H9 (cell line): Measurements from ENCODE around the gene DDX11. TPM values are rescaled to one million over a fixed set of nuclear protein-coding genes. Genes with fewer than 3 reads are reported as not detected.
"Not testable (repeated sequence)": the region's sequence is repeated elsewhere in the genome, so short reads cannot be mapped to it uniquely, and the experiment has no call there.

Experiments used
- DNase-seq: peaks from one replicate; pipeline ENCODE4 v3.0.0-alpha.2; 2017
- H2AFZ ChIP-seq: one replicate; pipeline ENCODE4 v1.6.1; 2013; ENCODE audit warnings: mild to moderate bottlenecking, low read length, control low read depth, moderate library complexity
- H2AK5ac ChIP-seq: 2 replicates; pipeline ENCODE4 v1.6.1; 2013; ENCODE audit warnings: low read length, control low read depth, mixed read lengths; ENCODE audit not compliant: insufficient read length
- H2BK120ac ChIP-seq: one replicate; pipeline ENCODE4 v1.6.1; 2013; ENCODE audit warnings: low read depth, mild to moderate bottlenecking, low read length, control low read depth, inconsistent platforms; ENCODE audit not compliant: poor library complexity, severe bottlenecking
- H2BK12ac ChIP-seq: 2 replicates; pipeline ENCODE4 v1.6.1; 2013; ENCODE audit warnings: low read length, control low read depth, mixed read lengths, low read depth; ENCODE audit not compliant: insufficient read length
- H2BK15ac ChIP-seq: 2 replicates; pipeline ENCODE4 v1.6.1; 2013; ENCODE audit warnings: low read depth, low read length, control low read depth
- H2BK20ac ChIP-seq: one replicate; pipeline ENCODE4 v1.6.1; 2013; ENCODE audit warnings: low read depth, mild to moderate bottlenecking, low read length, control low read depth, inconsistent platforms; ENCODE audit not compliant: poor library complexity, severe bottlenecking
- H2BK5ac ChIP-seq: 2 replicates; pipeline ENCODE4 v1.6.1; 2013; ENCODE audit warnings: low read length, control low read depth, mixed read lengths; ENCODE audit not compliant: insufficient read length
- H3K14ac ChIP-seq: 2 replicates; pipeline ENCODE4 v1.6.1; 2013; ENCODE audit warnings: low read length, control low read depth; ENCODE audit not compliant: insufficient read depth
- H3K18ac ChIP-seq: 2 replicates; pipeline ENCODE4 v1.6.1; 2013; ENCODE audit warnings: low read depth, mild to moderate bottlenecking, mixed read lengths, low read length, control low read depth; ENCODE audit not compliant: insufficient read length
- H3K23ac ChIP-seq: 2 replicates; pipeline ENCODE4 v1.6.1; 2013; ENCODE audit warnings: low read length, control low read depth, mixed read lengths, low read depth; ENCODE audit not compliant: insufficient read length
- H3K23me2 ChIP-seq: 2 replicates; pipeline ENCODE4 v1.6.1; 2013; ENCODE audit warnings: low read depth, mild to moderate bottlenecking, mixed read lengths, low read length, control low read depth; ENCODE audit not compliant: insufficient read length, poor library complexity, severe bottlenecking
- H3K27ac ChIP-seq: 2 replicates; pipeline ENCODE4 v1.5.1; 2013; ENCODE audit warnings: low read length, control low read depth, mixed read lengths, low read depth; ENCODE audit not compliant: insufficient read length
- H3K27me3 ChIP-seq: 2 replicates; pipeline ENCODE4 v1.6.1; 2013; ENCODE audit warnings: low read length, control low read depth, inconsistent platforms; ENCODE audit not compliant: insufficient read depth
- H3K4ac ChIP-seq: 2 replicates; pipeline ENCODE4 v1.6.1; 2013; ENCODE audit warnings: low read depth, mild to moderate bottlenecking, control low read depth, inconsistent platforms, low read length, moderate library complexity
- H3K4me1 ChIP-seq: 2 replicates; pipeline ENCODE4 v1.6.1; 2013; ENCODE audit warnings: low read length, control low read depth, inconsistent platforms; ENCODE audit not compliant: insufficient read depth
- H3K4me2 ChIP-seq: 2 replicates; pipeline ENCODE4 v1.6.1; 2013; ENCODE audit warnings: low read length, control low read depth, mixed read lengths; ENCODE audit not compliant: insufficient read length, insufficient read depth
- H3K56ac ChIP-seq: 2 replicates; pipeline ENCODE4 v1.6.1; 2013; ENCODE audit warnings: low read depth, mild to moderate bottlenecking, mixed read lengths, low read length, control low read depth; ENCODE audit not compliant: insufficient read length
- H3K79me1 ChIP-seq: 2 replicates; pipeline ENCODE4 v1.6.1; 2013; ENCODE audit warnings: low read depth, mild to moderate bottlenecking, moderate library complexity, low read length, control low read depth, inconsistent platforms; ENCODE audit not compliant: insufficient read depth, poor library complexity, severe bottlenecking
- H3K79me2 ChIP-seq: 2 replicates; pipeline ENCODE4 v1.6.1; 2013; ENCODE audit warnings: low read length, control low read depth, inconsistent platforms; ENCODE audit not compliant: insufficient read depth
- H3K9ac ChIP-seq: 2 replicates; pipeline ENCODE4 v1.6.1; 2013; ENCODE audit warnings: low read length, control low read depth, mixed read lengths; ENCODE audit not compliant: insufficient read length; ENCODE audit errors: extremely low read depth
- H3K9me3 ChIP-seq: one replicate; pipeline ENCODE4 v1.6.1; 2013; ENCODE audit warnings: low read depth, low read length, inconsistent platforms; ENCODE audit not compliant: control insufficient read depth
- H3T11ph ChIP-seq: one replicate; pipeline ENCODE4 v1.6.1; 2013; ENCODE audit warnings: mild to moderate bottlenecking, low read length, control low read depth, inconsistent platforms
- H4K20me1 ChIP-seq: one replicate; pipeline ENCODE4 v1.6.1; 2013; ENCODE audit not compliant: control insufficient read depth, insufficient read length, insufficient read depth
- H4K5ac ChIP-seq: 2 replicates; pipeline ENCODE4 v1.6.1; 2013; ENCODE audit warnings: low read depth, mild to moderate bottlenecking, mixed read lengths, low read length, control low read depth; ENCODE audit not compliant: insufficient read length
- H4K8ac ChIP-seq: replicated peaks from 2 replicates; pipeline ENCODE4 v1.6.1; 2013; ENCODE audit warnings: low read length, control low read depth, mixed read lengths, low read depth; ENCODE audit not compliant: insufficient read length
- H4K91ac ChIP-seq: 2 replicates; pipeline ENCODE4 v1.6.1; 2013; ENCODE audit warnings: low read depth, mild to moderate bottlenecking, moderate library complexity, mixed read lengths, low read length, control low read depth; ENCODE audit not compliant: insufficient read length
- H3K27ac Mint-ChIP-seq, 3 experiments: 2 replicates in 2 of 3; 3 replicates in 1 of 3; pipeline ENCODE4 v1.8.0; 2020 to 2021; ENCODE audit warnings: mixed read lengths in 3 of 3, mild to moderate bottlenecking in 1 of 3, moderate library complexity in 1 of 3
- H3K27me3 Mint-ChIP-seq: 2 replicates; pipeline ENCODE4 v1.8.0; 2021; ENCODE audit warnings: low read depth, mild to moderate bottlenecking, moderate library complexity, mixed read lengths
- H3K36me3 Mint-ChIP-seq, 3 experiments: 2 replicates in 2 of 3; 3 replicates in 1 of 3; pipeline ENCODE4 v1.8.0; 2020 to 2021; ENCODE audit warnings: low read depth in 3 of 3, mixed read lengths in 3 of 3; ENCODE audit not compliant: insufficient read depth in 1 of 3
- H3K4me1 Mint-ChIP-seq, 2 experiments: 2 replicates each; pipeline ENCODE4 v1.8.0; 2020; ENCODE audit warnings: mixed read lengths in 2 of 2
- H3K4me3 Mint-ChIP-seq, 2 experiments: 2 replicates in 1 of 2; 3 replicates in 1 of 2; pipeline ENCODE4 v1.8.0; 2020 to 2021; ENCODE audit warnings: mild to moderate bottlenecking in 2 of 2, mixed read lengths in 2 of 2, moderate library complexity in 1 of 2
- H3K9me3 Mint-ChIP-seq, 2 experiments: 2 replicates in 1 of 2; 3 replicates in 1 of 2; pipeline ENCODE4 v1.8.0; 2020; ENCODE audit warnings: mild to moderate bottlenecking in 2 of 2, mixed read lengths in 2 of 2, moderate library complexity in 1 of 2
- CTCF ChIP-seq: fragments of 200-600 bp; sonication (generic); conservative IDR thresholded peaks from 3 replicates; pipeline ENCODE4 v1.8.0; 2021; ENCODE audit warnings: antibody characterized with exemption, mild to moderate bottlenecking
- WGBS: extraction: QIAGEN DNeasy Blood & Tissue Kit; methylation state at CpG from one replicate; pipeline ENCODE4 v1.1.7; 2013; ENCODE audit warnings: missing lambda C conversion rate, low lambda C conversion rate, mixed read lengths; ENCODE audit not compliant: insufficient read length; ENCODE audit errors: extremely low coverage; 5-methylcytosine and 5-hydroxymethylcytosine counted together
- total RNA-seq: library from RNA; stranded (reverse); gene quantifications from 2 replicates; pipeline ENCODE4 v1.2.1, GENCODE V29; 2021

Gene DDX11
- total RNA-seq, 1 experiment from 2014 or later = 183 TPM

DNA sequence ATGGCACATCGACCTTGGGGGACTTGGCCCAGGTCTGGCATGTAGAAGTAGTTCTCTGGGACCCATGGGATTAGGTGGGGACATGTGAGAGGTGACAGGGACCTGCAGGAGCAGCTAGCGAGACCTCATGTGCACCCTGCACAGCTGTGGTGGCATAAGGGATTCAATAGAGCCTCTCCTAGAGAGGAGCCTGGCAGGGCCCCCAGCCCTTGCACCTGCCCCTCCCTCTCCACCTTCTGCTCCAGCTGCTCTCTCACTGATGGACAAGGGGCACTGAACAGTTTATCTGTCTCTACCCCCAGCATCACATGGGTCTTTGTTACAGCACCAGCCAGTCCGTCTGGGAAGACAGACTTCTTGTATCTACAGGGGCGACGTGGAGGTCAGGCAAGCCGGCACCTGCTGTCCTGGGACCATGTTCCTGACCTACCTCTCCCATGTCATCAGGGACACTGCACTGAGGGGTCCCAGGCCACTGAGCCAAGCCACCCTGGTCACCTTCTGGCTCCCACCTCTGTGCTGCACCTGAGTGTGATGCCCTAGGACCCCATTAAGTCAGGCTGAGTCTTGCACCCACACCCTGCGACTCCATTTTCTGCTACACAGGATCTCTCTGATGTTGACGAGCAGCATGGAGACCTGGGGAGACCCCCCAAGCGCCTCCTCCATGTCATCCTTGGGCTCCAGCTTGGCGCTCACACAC, 32.6 kb downstream of the DDX11 start:
- Histone ChIP-seq H3K18ac (no peak overlapping the region), H3K4ac (no peak overlapping the region), H3K79me2 (no peaks in the 10 kb centered on the region), H3K27me3 (no peaks in the 10 kb centered on the region), H3K9me3 (no peaks in the 10 kb centered on the region), H3K14ac (no peak overlapping the region), H3T11ph (no peak overlapping the region), H2BK5ac (no peak overlapping the region), H2BK120ac (no peak overlapping the region), H3K9ac (no peak overlapping the region), H4K91ac (no peak overlapping the region), H3K56ac (no peak overlapping the region), H3K4me1 (no peaks in the 10 kb centered on the region), H4K20me1 (no peaks in the 10 kb centered on the region), H2BK12ac (no peak overlapping the region), H2BK20ac (no peak overlapping the region), H3K4me2 (no peak overlapping the region), H3K23ac (no peak overlapping the region), H3K23me2 (no peaks in the 10 kb centered on the region), H3K79me1 (no peaks in the 10 kb centered on the region), H2AFZ (no peak overlapping the region), H2AK5ac (no peak overlapping the region), H4K5ac (no peak overlapping the region), H3K27ac (no peak overlapping the region), H4K8ac (no peak overlapping the region), H2BK15ac (no peak overlapping the region)
- Mint-ChIP-seq H3K4me1 (peaks cover 0 to 4% of the 10 kb centered on the region in 2 experiments; a peak in 1 of 4 replicates), H3K27ac (peak overlapping the region in 2 of 3 experiments; percentile 27 to 53; a peak in 2 of 7 replicates), H3K36me3 (peaks cover 19 to 32% (median 31%) of the 10 kb centered on the region in 3 experiments), H3K9me3 (no peaks in the 10 kb centered on the region; a peak in 1 of 5 replicates), H3K27me3 (peaks cover 2% of the 10 kb centered on the region; the same call in 1 of the 2 replicates), H3K4me3 (no peak overlapping the region)
- WGBS = no CpG with 5 or more reads among the region's 10 CpGs
- TF ChIP-seq CTCF = no peak
- peak; percentile 29 for DNase-seq

DNA sequence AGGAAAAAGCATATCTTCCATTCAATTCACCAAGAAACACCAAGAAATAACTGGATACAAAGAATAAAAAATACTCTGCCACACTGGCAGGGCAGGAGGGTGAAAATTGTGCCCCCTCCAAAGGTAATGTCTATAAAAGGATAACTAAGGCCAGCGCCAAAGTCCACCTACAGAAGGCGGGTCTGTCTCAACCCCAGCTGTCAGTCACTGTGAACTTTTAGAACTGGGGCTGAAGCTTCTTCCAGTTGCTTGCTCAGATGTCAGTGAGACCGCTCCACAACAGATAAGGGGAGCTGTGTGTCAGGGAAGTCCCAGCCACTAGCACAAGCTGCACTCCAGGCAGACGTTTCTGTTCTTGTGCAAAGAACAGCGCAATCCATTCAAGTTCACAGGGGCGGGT, 36.1 kb downstream of the DDX11 start:
- not testable (repeated sequence) for H3K23me2 ChIP-seq, H4K91ac ChIP-seq, H3K27me3 Mint-ChIP-seq, H3K79me1 ChIP-seq, H2AK5ac ChIP-seq, H2BK12ac ChIP-seq, H3K4me3 Mint-ChIP-seq, H3K27me3 ChIP-seq, H3K79me2 ChIP-seq, H3K4me2 ChIP-seq, H2BK120ac ChIP-seq, H3K18ac ChIP-seq, H4K8ac ChIP-seq, H4K5ac ChIP-seq, H3K23ac ChIP-seq, H3K14ac ChIP-seq, H3K36me3 Mint-ChIP-seq, H2AFZ ChIP-seq, H3K4me1 ChIP-seq, H3K9me3 Mint-ChIP-seq, H2BK5ac ChIP-seq, H3K27ac ChIP-seq, H3K4me1 Mint-ChIP-seq, DNase-seq, H2BK20ac ChIP-seq, H3K9ac ChIP-seq, H3T11ph ChIP-seq, H3K9me3 ChIP-seq, H2BK15ac ChIP-seq, H3K56ac ChIP-seq, H3K4ac ChIP-seq, H4K20me1 ChIP-seq
- WGBS = no CpG with 5 or more reads among the region's 6 CpGs
- peak overlapping the region in 1 of 3 experiments; percentile 48; a peak in 1 of 7 replicates for H3K27ac Mint-ChIP-seq
